ENCODE results near the gene PALMD.
A peak's percentile ranks its signal among the peaks of the same experiment; 100 is the strongest.

The PALMD gene

GRCh38 chr1:99636647-99637175, 9.2 kb upstream of the PALMD start:
- DNase-seq = no peak

GRCh38 chr1:99638853-99639252, 7.1 kb upstream of the PALMD start:
- no peak for DNase-seq

- no peak for DNase-seq
Measured at GRCh38 chr1:99639408-99639807, 6.5 kb upstream of the PALMD start.

GRCh38 chr1:99639945-99640344, 6.0 kb upstream of the PALMD start:
- no peak for DNase-seq

GRCh38 chr1:99640672-99641071, 5.2 kb upstream of the PALMD start:
- no peak for DNase-seq

GRCh38 chr1:99641558-99641957, 4.4 kb upstream of the PALMD start:
- no peak for DNase-seq

DNA sequence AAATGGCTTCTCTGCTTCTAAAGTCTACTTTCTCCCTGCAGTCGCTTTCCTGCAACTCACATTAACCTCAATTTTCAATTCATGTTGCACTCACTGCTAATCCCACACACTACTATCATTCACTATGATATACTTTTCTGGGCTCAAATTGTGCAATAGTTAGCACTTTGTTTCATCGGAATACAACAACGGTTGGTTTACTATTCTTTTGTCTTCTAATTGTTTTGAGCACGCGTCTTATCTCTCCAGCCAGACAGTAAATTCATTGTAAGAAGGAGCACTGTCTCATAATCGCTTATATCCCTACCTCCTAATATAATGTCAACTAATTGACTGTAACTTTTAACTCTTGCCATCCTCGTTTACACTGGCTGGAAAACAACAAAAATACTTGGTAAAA, 3.9 kb upstream of the PALMD start:
- no peak for DNase-seq

DNA sequence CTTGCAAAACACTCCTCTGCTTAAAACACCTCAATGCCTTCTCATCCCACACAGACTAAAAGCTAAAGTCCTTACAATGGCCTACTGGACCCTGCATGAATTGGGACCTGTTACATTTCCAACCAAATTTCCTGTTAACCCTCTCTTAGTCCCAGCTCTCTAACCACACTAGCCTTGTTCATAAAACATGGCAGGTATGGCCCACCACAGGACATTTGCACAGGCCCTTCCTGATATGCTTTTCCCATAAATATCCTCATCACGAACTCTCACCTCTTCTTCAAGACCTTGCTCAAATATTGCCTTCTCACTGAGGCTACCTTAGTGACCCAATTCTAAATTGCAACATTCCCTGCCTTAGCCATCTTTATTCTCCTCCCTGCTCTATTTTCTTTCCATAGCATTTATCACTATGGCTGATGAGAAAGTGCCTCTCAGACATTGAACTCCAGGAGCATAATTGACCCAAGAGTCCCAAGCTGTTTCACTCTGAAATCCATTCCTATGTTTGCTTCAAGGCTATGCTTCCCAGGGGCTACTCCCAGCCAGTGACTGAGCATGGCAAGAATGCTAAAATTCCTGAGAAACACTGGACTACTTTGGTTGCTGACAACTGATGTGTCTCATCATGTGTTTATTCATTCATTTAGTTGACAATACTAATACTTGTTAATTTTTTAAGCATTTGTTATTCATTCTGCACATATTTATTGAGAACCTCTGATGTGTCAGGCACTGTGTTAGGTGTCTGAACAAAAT, 2.7 kb upstream of the PALMD start:
- DNase-seq = peak; percentile 24

GRCh38 chr1:99644279-99645004, 1.5 kb upstream of the PALMD start:
- no peak for DNase-seq

DNA sequence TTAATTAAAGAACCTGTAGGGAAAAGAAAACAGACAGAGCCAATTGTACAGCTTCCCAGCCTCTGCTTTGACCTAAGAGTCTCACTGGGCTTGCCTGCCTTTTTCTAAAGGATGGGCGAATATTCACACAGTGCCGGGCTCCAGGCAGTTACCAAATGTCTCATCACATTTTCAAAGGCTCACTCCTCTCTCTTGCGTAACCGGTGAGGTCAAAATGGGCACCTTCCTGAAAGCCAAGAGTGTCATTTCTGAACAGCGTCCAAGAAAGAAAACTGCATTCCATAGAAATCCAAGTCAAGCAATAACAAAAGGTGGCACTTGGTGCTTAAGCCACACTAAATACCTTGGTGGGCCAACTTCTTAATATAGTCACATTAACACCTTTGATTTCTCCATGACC, 710 bp upstream of the PALMD start:
- DNase-seq = peak; percentile 42

DNA sequence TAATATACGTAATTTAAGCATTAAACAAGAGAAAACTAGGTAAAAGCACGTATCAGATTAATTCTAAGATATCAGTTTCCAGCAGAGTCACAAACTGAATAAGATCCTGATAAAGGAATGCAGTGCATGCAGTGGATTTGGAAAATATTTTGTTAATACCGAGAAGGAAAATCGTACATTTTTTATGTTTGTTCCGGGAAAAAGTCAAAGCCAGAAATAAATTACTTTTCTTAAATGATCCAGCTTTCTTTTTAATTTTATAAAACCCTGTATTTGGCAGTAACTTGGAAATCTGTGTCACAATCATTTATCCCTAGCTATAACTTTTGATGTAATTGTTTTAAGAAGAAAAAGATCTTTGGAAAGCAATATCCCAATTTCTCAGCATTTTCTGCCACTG, 955 bp downstream of the PALMD start:
- DNase-seq = no peak

GRCh38 chr1:99647490-99647889, 1.6 kb downstream of the PALMD start:
- no peak for DNase-seq

- DNase-seq = peak; percentile 23
Measured at GRCh38 chr1:99648107-99648506, 2.2 kb downstream of the PALMD start.

DNA sequence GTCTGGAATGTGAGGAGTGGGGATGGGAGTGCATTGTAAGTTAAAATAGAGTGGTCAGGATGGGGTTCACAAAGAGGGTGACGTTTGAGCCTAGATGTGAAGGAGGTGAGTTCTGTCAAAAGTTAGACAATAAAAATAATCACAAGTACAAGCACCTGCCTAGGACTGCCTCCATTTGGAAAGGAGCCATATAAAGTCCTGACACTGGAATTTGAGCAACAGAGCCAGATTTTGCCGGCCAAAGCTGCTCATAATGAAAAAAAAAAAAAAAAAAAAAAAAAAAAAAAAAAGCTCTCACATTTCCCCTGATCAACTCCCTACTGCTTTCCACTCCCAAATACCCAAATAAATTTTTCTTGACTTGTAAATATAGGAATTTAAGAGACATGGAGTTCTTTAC, 4.1 kb downstream of the PALMD start:
- DNase-seq = no peak

DNA sequence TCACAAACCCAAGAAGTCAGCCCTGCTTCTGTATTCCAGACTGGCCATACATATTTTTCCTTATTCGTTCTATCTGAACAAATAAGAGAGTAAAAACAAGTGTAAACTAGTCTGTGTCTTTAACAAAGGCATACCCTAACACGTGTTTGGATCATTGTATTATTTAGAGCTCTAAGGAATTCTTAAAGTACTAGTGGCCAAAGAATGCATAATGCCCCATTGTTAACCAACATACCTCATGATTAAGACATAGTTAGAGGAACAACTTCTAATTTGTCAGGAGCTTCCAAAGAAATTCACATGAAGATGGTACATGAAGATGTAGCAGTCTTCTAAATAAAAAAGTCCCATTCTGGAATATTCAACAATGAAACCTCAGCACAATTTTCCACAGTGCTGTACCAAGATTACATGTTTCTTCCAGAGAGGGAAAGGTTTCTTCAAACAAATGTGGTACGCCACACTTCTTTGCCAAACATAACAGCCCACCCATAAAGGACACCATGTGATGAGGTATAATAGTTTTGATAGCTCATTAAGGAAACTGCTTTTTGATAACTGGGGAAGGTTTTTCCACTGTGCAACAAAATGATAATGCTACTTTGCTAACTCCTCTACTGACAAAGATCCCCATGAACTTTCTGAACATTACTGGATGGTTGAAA, 5.0 kb downstream of the PALMD start:
- no peak for DNase-seq

- DNase-seq = no peak
Measured at GRCh38 chr1:99652881-99653281, 7.0 kb downstream of the PALMD start.

GRCh38 chr1:99655376-99655775, 9.5 kb downstream of the PALMD start:
- no peak for DNase-seq

- DNase-seq = no peak
Measured at GRCh38 chr1:99656701-99657100, 10.8 kb downstream of the PALMD start.

- DNase-seq = no peak
Measured at GRCh38 chr1:99657213-99658030, 11.5 kb downstream of the PALMD start.

DNA sequence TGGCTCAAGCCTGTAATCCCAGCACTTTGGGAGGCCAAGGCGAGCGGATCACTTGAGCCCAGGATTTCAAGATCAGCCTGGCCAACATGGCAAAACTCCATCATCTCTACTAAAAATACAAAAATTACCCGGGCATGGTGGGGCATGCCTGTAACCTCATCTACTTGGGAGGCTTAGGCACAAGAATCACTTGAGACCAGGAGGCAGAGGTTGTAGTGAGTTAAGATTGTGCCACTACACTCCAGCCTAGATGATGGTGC, 12.0 kb downstream of the PALMD start:
- DNase-seq = no peak

DNA sequence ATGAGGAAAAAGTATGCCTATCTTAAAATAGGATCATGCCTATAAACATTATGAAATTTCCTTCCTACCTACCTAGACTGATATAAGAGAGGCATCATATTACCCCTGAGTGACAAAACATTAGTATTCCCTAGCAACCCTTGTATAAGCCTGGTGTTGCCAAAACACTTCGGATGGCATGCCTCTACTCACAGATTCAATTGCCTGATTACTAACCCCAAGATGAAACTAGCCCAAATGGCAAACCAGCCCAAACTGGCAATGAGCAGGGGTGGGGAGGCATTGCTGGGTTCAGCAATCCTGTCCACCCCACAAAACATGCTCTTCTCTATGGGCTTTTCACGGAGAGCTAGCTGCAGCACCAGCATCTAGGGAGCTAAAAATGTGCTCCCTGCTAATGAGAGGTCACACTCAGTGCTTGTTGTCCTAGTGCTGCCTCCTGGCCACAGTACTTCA, 13.9 kb downstream of the PALMD start:
- peak; percentile 61 for DNase-seq

DNA sequence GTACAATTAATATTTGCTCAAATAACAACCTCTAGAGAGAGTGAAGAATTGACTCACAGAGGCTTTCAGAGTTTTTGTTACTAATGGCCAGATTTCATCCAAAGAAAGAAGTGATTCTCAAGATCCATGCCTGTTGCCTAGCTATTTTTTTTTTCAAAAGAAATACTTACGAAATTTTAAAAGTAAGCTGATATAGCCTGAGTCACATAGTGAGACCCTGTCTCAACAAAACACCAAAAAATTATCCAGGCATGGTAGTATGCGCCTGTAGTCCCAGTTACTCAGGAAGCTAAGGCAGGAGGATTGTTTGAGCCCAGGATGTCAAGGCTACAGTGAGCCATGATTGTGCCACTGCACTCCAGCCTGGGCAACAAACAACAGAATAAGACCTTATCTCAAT, 14.6 kb downstream of the PALMD start:
- no peak for DNase-seq

- no peak for DNase-seq
Measured at GRCh38 chr1:99661780-99662179, 15.9 kb downstream of the PALMD start.

All from HCEC 1CT (cell line).